C4-2B (cell line): Measurements from ENCODE around the gene DUOXA2.

Experiments
- H3K27ac ChIP-seq: fragments of 450-650 bp; 2 replicates; pipeline ENCODE4 v1.5.1; 2017
- CTCF ChIP-seq: fragments of 450-650 bp; conservative IDR thresholded peaks from 2 replicates; pipeline ENCODE4 v1.5.1; 2017; ENCODE audit warnings: mild to moderate bottlenecking
- ZFX ChIP-seq: fragments of 450-650 bp; IDR thresholded peaks from 2 replicates; pipeline ENCODE4 v1.6.1; 2017

The DUOXA2 gene

GRCh38 chr15:45150997-45151396, 36.9 kb downstream of the DUOXA2 start:
- H3K27ac ChIP-seq = no peak overlapping the region
- TF ChIP-seq ZFX (no peak), CTCF (no peak)

GRCh38 chr15:45151998-45152828, 38.1 kb downstream of the DUOXA2 start:
- H3K27ac ChIP-seq = no peak overlapping the region
- TF ChIP-seq CTCF (no peak), ZFX (no peak)

- no peak overlapping the region for H3K27ac ChIP-seq
- TF ChIP-seq CTCF = no peak
- no peak for TF ChIP-seq ZFX
These were observed 41.6 kb downstream of the DUOXA2 start for GRCh38 chr15:45155739-45156138.

- H3K27ac ChIP-seq = no peak overlapping the region
- TF ChIP-seq ZFX (no peak), CTCF (no peak)
These were observed 42.8 kb downstream of the DUOXA2 start for GRCh38 chr15:45156744-45157455.

- no peak for TF ChIP-seq ZFX
- H3K27ac ChIP-seq = no peak overlapping the region
These were observed 43.8 kb downstream of the DUOXA2 start for GRCh38 chr15:45157974-45158373.

GRCh38 chr15:45161666-45162065, 47.5 kb downstream of the DUOXA2 start:
- no peak overlapping the region for H3K27ac ChIP-seq
- no peak for TF ChIP-seq CTCF
- TF ChIP-seq ZFX = no peak

GRCh38 chr15:45162771-45163507, 48.8 kb downstream of the DUOXA2 start:
- no peak for TF ChIP-seq ZFX
- peak; percentile 87 for TF ChIP-seq CTCF
- no peak overlapping the region for H3K27ac ChIP-seq
